HG03575 (cell line): ENCODE data around the gene ARRB2.
"Not testable (repeated sequence)": the region's sequence is repeated elsewhere in the genome, so short reads cannot be mapped to it uniquely, and the experiment has no call there.

ENCODE experiments used
- ATAC-seq: cut with Tn5 transposase; IDR thresholded peaks from one replicate; pipeline ENCODE4 v1.9.1; 2021; ENCODE audit not compliant: unreplicated experiment, insufficient number of reproducible peaks, low FRiP score; ENCODE audit errors: extremely low read depth

Gene ARRB2

DNA sequence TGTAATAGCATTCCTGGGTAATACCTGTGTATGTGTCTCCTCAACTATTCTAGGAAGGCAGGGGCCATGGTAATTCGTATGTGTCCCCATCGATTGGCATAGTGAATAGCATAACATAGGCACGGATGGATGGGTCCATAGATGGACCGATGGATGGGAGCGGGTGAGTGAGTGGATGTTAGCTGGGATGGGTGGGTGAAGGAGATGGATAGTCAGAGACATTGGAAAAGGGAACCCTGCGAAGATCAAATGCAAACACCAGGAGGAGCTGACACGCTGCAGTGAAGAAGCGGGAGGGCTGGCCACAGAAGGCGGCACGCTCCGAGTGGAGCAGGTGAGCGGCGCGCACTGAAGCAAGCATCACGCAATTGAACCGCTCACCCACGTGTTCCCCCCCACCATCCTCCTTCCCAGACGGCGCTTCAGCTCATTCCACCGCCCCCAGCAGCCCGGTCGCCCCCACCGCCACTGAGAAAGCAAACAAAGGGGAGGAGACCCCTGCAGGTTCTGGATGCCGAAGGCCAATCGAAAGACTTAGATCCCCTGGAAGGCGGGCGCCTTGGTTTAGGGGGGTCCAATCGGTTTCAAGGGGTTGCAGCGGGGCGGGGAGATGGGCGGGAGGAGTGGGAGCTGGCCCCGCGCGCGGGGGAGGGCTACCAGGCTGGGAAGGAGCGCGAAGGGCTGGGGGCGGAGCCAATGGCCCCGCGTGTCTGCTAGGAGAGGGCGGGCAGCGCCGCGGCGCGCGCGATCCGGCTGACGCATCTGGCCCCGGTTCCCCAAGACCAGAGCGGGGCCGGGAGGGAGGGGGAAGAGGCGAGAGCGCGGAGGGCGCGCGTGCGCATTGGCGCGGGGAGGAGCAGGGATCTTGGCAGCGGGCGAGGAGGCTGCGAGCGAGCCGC is at the start of gene ARRB2:
Gene ARRB2, plus strand, starts transcription at position 839 of the 899 bp plus-strand sequence. CDS start 90 bp downstream, outside the sequence.
- ATAC-seq: no peak

DNA sequence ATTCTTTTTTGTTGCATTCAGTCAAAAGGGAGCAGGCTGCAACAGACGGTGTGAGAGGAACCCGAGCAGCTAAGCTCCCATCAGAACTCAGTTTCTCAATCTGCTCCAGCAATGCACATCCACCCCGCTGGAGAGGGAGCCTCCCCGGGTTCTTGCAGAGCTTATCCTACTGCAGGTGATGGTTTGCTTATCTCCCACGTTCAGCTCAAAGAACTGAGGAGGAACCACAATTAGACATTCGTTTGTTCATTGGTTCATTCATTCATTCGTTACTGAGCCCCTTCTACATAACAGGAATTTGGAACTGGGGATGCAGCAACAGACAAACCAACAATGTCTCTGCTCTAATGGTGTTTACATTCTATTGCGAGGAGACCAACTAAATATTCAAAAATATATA is 46.7 kb upstream of the ARRB2 start:
- no peak for ATAC-seq

DNA sequence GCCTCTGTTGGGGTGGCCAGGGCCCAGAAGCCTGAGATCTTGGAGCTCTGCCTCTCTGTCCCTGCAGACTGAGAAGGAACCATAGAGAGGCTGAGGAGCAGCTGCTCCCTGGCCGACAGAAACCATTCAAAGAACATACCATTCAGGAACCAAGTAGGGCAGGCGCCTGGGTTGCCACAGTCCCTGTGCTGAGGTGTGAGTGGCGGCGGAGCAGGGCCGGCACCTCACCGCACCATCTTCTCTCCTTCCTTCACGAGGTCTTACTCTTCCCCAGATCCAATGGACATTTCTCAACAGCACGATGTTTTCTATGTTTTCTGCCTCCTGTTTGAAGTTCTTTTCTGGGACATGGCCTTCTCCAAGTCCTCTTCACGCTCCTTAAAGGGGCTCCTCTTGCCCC is 46.2 kb upstream of the ARRB2 start:
- no peak for ATAC-seq

DNA sequence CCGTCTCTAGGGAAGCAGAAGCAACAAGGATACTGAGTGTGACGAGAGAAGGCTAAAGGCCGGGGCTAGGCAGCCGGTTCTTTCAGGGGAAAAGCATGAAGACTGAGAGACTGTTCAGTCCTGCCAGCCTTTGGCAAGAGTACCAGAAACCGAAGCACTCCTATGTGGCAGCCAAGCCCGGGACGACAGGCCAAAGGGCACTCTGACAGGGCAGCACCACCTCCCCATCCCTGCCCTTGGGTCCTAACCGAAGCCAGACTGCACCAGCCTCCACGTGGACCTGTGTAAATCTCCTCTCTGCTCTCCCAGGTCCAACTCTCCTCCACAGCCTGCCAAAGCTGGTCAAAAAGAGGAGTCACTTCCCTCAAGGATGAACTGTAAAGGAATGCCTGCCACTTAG is 45.4 kb upstream of the ARRB2 start:
- ATAC-seq: no peak

DNA sequence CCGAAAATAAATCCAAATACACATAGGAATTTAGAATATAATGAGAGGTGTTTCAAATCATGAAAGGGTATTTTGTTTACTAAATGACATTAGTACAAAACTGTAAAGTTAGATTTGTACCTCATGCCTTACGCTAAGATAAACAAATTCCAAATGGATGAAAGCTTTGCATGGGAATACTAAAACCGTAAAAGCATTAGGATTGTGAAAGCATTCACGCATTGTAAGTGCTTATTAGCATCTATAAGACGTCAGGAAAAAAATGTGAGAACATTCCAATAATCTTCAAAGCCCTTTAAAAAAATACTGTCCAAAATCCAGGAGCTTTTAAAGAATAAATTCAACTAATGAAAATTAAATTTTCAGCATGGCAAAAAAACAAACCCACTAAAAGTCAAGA is 44.1 kb upstream of the ARRB2 start:
- ATAC-seq: no peak

DNA sequence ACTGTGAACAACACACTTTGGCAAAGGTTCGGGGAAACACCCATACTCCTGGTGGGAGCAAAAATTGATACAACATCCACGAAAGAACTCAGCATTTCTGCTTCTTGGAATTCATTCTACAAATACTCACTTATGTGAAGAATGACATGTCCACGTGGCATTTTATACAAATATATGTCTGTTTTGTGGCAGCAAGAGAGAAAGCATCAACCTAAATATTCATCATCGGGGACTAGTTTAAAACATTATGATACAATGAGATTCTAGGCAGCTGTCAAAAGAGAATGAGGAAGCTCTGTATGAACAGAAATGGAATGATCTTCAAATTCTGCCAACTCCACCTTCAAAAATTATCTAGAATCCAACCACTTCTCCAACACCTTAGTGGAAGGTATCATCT is 43.3 kb upstream of the ARRB2 start:
- ATAC-seq: no peak

DNA sequence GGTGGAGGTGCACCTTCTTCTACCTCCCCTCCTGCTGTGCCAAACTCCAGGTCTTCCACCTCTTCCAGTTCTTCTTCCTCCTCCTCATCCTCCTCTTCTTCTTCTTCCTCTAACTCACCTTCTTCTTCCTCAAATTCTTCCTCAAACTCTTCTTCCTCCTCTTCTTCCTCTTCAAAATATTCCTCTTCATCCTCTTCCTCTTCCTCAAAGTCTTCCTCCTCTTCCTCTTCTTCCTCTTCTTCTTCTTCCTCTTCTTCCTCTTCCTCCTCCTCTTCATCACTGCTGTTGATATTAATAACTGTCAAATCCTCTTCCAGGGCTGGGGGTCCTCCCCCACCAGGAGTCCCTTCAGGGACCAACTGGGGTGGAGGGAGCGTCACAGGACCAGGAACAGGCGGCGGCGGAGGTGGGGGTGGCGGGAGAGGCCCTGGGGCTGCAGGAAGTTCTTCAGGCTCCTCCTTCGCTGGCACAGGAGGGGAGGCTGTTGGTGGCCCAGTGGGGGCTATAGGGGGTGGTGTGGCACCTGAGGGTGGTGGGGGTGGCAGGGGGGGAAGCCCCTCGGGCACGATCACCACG is 38.3 kb upstream of the ARRB2 start:
- no peak for ATAC-seq

DNA sequence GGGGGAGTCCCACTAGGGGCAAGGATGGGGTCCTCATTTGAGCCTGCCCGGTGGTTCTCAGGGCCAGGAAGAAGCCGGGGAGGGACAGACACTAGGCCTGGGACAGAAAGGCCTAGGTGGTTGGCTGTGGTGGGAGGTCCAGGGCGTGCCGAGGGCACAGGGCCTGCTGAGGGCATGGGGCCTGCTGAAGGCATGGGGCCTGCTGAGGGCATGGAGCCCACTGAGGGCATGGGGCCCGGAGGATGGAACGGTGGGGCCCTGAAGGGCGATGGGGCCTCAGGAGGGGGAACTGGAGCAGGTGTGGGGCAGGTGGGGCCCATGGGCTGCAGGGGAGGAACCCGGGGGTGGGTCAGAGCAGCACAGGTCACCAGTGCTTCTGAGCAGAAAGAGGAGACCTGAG is 37.7 kb upstream of the ARRB2 start:
- ATAC-seq: no peak

DNA sequence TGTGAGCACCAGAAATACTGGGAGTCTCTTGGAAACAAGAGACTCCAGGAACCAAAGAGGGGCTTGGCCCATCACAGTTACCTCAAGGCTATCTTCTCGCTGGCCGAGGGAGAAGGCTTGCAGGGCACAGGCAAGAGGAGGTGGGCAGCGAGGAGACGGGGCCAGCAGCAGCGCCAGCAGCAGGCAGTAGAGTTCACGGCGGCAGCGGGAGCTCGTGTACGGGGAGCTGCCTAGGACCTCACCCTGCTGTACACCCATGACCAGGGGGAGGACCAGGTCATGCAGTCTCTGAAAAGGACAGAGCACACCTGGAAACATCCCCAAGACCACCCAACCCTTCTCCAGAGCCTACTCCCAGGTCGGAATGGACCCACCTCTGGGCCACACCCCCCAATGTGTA is 37.3 kb upstream of the ARRB2 start:
- no peak for ATAC-seq

DNA sequence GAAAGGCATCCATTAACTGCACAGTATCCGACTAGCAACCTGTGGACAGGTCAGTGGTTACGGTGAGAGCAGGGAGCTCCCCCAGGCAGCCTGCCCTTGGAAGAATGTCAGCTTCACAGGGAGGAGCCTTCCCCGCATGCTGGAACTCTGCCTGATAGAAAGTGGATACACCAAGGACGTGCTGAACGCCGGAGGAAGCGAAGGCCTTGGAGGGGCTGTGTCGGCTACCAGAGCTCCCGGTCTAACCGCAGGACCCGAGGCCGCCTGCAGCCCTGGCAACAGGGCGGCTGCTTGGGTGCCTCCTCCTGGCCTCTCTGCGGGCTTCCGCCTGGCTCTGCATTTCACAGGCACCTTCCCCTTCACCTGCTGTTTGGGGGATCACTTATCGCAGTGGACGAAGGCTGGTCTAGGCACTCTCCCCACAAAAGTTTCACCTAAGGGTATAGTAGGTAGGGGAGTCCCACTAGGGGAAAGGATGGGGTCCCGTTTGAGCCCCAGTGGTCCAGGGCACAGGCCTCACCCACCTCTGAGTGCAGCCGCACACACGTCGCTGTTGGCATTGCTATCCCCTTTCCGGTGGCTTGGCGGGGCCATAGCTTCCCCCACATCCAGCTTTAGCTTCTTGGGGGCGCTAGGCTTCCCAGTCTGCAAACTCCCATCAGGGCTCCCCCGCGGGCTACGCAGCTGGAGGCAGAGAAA is 36.3 kb upstream of the ARRB2 start:
- no peak for ATAC-seq

DNA sequence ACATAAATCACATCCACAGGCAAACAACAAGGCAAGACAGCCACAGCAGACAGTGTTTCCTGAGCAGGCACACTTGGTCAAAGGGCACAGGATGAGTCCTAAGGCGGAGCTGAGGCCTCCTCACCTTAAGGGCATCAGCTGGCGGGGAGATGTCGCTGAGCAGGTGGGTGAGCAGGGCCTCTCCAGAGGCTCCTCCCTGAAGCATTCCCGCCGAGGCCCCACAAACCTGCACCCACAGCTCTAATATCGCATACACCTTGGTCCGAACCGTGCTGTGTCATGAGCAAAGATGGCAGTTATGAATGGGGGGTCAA is 35.8 kb upstream of the ARRB2 start:
- ATAC-seq: no peak

DNA sequence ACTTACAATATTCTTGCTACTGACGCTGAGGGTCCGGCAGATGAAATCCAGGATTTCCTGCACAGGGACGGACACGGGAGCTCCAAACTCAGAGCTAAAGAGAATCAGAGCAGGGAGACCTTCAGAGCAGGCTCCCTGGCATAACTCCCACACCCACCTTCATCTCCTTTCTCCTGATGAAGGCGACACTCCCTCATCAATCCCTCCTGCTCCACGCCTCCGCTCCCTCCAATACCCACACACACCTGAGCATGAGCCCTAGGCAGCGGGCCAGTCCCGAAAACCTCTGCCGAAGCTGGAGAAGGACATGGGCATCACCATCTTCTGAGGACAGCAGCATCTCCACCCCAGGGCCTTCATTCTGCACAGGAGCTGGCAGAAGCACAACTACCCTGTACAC is 34.6 kb upstream of the ARRB2 start:
- ATAC-seq: no peak

DNA sequence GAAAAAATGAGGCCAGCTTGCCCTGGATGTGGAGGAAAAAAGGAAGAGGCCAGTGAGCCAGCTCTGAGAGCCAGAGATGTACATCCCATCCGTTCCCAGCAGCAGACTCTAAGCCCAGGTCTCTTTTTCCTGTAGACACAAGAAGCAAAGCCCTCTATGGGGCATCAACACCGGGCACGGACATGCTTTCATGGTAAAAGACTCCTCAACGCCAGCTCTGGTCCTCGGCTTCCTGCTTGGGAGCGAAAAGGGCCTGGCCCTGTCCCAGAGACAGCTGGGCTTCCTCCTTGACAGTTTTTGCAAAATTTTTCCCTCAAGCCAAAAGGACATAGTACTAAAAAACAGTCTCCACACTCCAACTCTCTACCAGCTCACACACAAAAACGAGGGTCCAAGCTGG is 33.6 kb upstream of the ARRB2 start:
- no peak for ATAC-seq

DNA sequence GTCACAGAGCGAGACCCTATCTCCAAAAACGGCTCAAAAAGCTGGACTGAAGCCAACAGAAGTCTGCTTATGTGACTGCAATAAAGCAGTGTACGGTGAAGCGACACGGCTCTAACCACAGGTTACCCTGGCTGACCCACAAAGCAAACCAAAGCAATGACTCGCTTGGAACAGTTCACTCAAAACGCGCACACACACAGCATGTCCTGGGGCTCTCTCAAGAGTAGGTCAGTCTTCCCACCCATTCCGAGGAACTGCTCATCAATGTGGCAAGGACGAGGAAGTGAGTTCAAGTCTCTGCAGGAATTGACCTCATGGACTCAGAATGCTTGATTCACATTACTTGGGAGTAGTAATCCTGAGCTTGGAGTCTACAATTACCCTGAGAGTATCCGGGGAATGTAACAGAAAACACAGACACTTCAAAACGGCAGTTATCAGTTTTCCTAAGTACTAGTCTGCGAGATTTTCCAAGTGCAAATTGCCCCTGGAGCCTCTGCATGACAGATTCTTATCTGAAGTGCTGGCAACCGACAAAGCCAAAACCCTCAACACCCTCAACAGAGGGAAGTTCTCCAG is 31.9 kb upstream of the ARRB2 start:
- ATAC-seq: no peak

DNA sequence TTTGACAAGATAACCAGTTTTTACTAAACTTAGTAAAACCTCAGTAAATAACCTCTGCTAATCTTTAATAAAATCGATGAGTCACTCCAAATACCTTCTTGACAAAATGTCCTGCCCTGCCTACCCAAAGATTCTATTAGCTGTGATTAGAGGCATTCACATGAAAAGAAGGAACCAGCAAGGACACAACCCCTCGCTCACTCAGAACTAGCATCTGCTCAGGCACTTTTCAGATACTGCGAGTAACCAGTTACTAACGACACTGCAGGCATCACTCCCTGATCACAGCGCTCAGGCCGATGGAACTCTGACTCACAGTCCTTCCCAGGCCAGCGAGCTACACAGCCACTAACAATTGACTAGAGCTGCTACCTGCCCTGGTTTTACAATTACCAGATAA is 30.8 kb upstream of the ARRB2 start:
- no peak for ATAC-seq

DNA sequence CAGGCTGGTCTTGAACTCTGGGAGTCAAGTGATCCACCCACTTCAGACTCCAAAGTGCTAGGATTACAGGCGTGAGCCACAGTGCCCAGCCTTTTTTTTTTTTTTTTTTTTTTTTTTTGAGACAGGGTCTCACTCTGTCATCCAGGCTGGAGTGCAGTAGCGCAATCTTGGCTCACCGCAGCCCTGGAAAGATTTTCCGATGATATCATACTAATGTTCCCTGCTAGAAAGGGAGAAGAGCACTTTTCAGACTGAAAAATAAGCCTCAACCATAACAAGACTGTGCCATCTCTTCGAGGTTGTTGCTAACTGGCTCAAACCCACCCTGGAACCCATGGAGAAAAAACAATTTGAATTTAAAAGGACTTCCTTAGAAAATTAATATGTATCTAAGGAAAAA is 26.7 kb upstream of the ARRB2 start:
- ATAC-seq: not testable (repeated sequence)

DNA sequence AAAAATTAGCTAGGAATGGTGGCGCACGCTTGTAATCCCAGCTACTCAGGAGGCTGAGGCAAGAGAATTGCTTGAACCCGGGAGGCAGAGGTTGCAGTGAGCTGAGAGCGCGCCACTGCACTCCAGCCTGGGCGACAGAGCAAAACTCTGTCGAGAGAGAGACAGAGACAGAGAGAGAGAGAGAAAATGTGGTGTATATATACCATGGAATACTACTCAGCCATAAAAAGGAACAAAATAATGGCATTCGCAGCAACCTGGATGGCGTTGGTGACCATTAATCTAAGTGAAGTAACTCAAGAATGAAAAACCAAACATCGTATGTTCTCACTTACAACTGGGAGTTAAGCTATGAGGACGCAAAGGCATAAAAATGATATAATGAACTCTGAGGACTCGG is 20.6 kb upstream of the ARRB2 start:
- ATAC-seq: not testable (repeated sequence)

DNA sequence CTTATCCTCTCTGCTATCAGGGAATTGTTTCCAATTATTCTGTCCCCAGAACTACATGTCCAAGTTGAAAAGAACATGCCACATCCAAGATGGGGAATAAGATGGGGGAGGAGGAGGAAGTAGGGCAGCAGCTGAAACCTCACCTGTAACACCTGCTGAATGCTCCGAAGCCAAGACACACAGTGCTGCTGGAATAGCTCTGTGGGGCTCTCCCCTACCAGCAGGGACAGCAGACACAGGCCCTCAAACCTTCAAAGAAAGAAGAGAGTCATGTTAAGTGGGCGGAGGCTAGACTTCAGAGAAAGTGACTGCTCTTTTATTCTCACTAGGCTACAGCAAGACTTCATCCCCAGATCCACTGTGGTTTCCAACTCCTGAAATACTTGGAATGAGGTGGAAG is 19.7 kb upstream of the ARRB2 start:
- ATAC-seq: no peak

DNA sequence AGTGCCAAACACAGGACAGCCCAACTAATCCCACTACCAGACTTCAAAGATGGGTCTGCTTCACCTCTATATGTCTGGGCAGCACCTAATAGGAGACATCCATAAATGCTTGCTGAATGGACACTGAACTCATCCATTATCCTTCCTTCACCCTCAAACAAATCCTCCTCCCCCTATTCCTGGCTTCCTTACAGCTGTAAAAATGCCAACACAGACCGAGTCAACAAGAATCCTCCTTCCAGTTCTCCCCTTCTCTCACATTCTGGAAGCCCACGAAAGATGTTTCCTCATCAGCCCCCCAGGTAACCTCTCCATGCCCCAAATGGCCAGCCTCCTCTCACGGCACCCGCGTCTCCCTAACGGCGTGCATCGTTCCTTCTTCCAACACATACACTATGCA is 18.7 kb upstream of the ARRB2 start:
- ATAC-seq: no peak

DNA sequence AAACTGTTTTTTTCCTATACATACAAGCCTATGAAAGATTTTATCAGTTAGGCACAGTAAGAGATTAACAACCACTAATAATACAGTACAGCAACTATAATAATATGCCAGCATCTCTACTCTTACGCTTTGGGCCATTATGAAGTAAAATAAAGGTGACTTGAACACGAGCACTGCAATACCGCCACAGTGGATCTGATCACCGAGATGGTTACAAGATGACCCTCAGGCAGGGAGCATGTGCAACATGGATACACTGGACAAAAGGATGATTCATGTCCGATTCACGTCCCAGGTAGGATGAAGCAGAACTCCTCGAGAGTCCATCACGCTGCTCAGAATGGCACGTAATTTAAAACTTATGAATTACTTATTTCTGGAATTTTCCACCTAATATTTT is 17.0 kb upstream of the ARRB2 start:
- no peak for ATAC-seq
